H9 (cell line): Measurements from ENCODE around the gene FRMD1. TPM values are rescaled to one million over a fixed set of nuclear protein-coding genes. Genes with fewer than 3 reads are reported as not detected.

Experiments used
- DNase-seq: peaks from one replicate; pipeline ENCODE4 v3.0.0-alpha.2; 2017
- H2AFZ ChIP-seq: one replicate; pipeline ENCODE4 v1.6.1; 2013; ENCODE audit warnings: mild to moderate bottlenecking, low read length, control low read depth, moderate library complexity
- H2AK5ac ChIP-seq: 2 replicates; pipeline ENCODE4 v1.6.1; 2013; ENCODE audit warnings: low read length, control low read depth, mixed read lengths; ENCODE audit not compliant: insufficient read length
- H2BK120ac ChIP-seq: one replicate; pipeline ENCODE4 v1.6.1; 2013; ENCODE audit warnings: low read depth, mild to moderate bottlenecking, low read length, control low read depth, inconsistent platforms; ENCODE audit not compliant: poor library complexity, severe bottlenecking
- H2BK12ac ChIP-seq: 2 replicates; pipeline ENCODE4 v1.6.1; 2013; ENCODE audit warnings: low read length, control low read depth, mixed read lengths, low read depth; ENCODE audit not compliant: insufficient read length
- H2BK15ac ChIP-seq: 2 replicates; pipeline ENCODE4 v1.6.1; 2013; ENCODE audit warnings: low read depth, low read length, control low read depth
- H2BK20ac ChIP-seq: one replicate; pipeline ENCODE4 v1.6.1; 2013; ENCODE audit warnings: low read depth, mild to moderate bottlenecking, low read length, control low read depth, inconsistent platforms; ENCODE audit not compliant: poor library complexity, severe bottlenecking
- H2BK5ac ChIP-seq: 2 replicates; pipeline ENCODE4 v1.6.1; 2013; ENCODE audit warnings: low read length, control low read depth, mixed read lengths; ENCODE audit not compliant: insufficient read length
- H3K14ac ChIP-seq: 2 replicates; pipeline ENCODE4 v1.6.1; 2013; ENCODE audit warnings: low read length, control low read depth; ENCODE audit not compliant: insufficient read depth
- H3K18ac ChIP-seq: 2 replicates; pipeline ENCODE4 v1.6.1; 2013; ENCODE audit warnings: low read depth, mild to moderate bottlenecking, mixed read lengths, low read length, control low read depth; ENCODE audit not compliant: insufficient read length
- H3K23ac ChIP-seq: 2 replicates; pipeline ENCODE4 v1.6.1; 2013; ENCODE audit warnings: low read length, control low read depth, mixed read lengths, low read depth; ENCODE audit not compliant: insufficient read length
- H3K23me2 ChIP-seq: 2 replicates; pipeline ENCODE4 v1.6.1; 2013; ENCODE audit warnings: low read depth, mild to moderate bottlenecking, mixed read lengths, low read length, control low read depth; ENCODE audit not compliant: insufficient read length, poor library complexity, severe bottlenecking
- H3K27ac ChIP-seq: 2 replicates; pipeline ENCODE4 v1.5.1; 2013; ENCODE audit warnings: low read length, control low read depth, mixed read lengths, low read depth; ENCODE audit not compliant: insufficient read length
- H3K27me3 ChIP-seq: 2 replicates; pipeline ENCODE4 v1.6.1; 2013; ENCODE audit warnings: low read length, control low read depth, inconsistent platforms; ENCODE audit not compliant: insufficient read depth
- H3K4ac ChIP-seq: 2 replicates; pipeline ENCODE4 v1.6.1; 2013; ENCODE audit warnings: low read depth, mild to moderate bottlenecking, control low read depth, inconsistent platforms, low read length, moderate library complexity
- H3K4me1 ChIP-seq: 2 replicates; pipeline ENCODE4 v1.6.1; 2013; ENCODE audit warnings: low read length, control low read depth, inconsistent platforms; ENCODE audit not compliant: insufficient read depth
- H3K4me2 ChIP-seq: 2 replicates; pipeline ENCODE4 v1.6.1; 2013; ENCODE audit warnings: low read length, control low read depth, mixed read lengths; ENCODE audit not compliant: insufficient read length, insufficient read depth
- H3K56ac ChIP-seq: 2 replicates; pipeline ENCODE4 v1.6.1; 2013; ENCODE audit warnings: low read depth, mild to moderate bottlenecking, mixed read lengths, low read length, control low read depth; ENCODE audit not compliant: insufficient read length
- H3K79me1 ChIP-seq: 2 replicates; pipeline ENCODE4 v1.6.1; 2013; ENCODE audit warnings: low read depth, mild to moderate bottlenecking, moderate library complexity, low read length, control low read depth, inconsistent platforms; ENCODE audit not compliant: insufficient read depth, poor library complexity, severe bottlenecking
- H3K79me2 ChIP-seq: 2 replicates; pipeline ENCODE4 v1.6.1; 2013; ENCODE audit warnings: low read length, control low read depth, inconsistent platforms; ENCODE audit not compliant: insufficient read depth
- H3K9ac ChIP-seq: 2 replicates; pipeline ENCODE4 v1.6.1; 2013; ENCODE audit warnings: low read length, control low read depth, mixed read lengths; ENCODE audit not compliant: insufficient read length; ENCODE audit errors: extremely low read depth
- H3K9me3 ChIP-seq: one replicate; pipeline ENCODE4 v1.6.1; 2013; ENCODE audit warnings: low read depth, low read length, inconsistent platforms; ENCODE audit not compliant: control insufficient read depth
- H3T11ph ChIP-seq: one replicate; pipeline ENCODE4 v1.6.1; 2013; ENCODE audit warnings: mild to moderate bottlenecking, low read length, control low read depth, inconsistent platforms
- H4K20me1 ChIP-seq: one replicate; pipeline ENCODE4 v1.6.1; 2013; ENCODE audit not compliant: control insufficient read depth, insufficient read length, insufficient read depth
- H4K5ac ChIP-seq: 2 replicates; pipeline ENCODE4 v1.6.1; 2013; ENCODE audit warnings: low read depth, mild to moderate bottlenecking, mixed read lengths, low read length, control low read depth; ENCODE audit not compliant: insufficient read length
- H4K8ac ChIP-seq: replicated peaks from 2 replicates; pipeline ENCODE4 v1.6.1; 2013; ENCODE audit warnings: low read length, control low read depth, mixed read lengths, low read depth; ENCODE audit not compliant: insufficient read length
- H4K91ac ChIP-seq: 2 replicates; pipeline ENCODE4 v1.6.1; 2013; ENCODE audit warnings: low read depth, mild to moderate bottlenecking, moderate library complexity, mixed read lengths, low read length, control low read depth; ENCODE audit not compliant: insufficient read length
- H3K27ac Mint-ChIP-seq, 3 experiments: 2 replicates in 2 of 3; 3 replicates in 1 of 3; pipeline ENCODE4 v1.8.0; 2020 to 2021; ENCODE audit warnings: mixed read lengths in 3 of 3, mild to moderate bottlenecking in 1 of 3, moderate library complexity in 1 of 3
- H3K27me3 Mint-ChIP-seq: 2 replicates; pipeline ENCODE4 v1.8.0; 2021; ENCODE audit warnings: low read depth, mild to moderate bottlenecking, moderate library complexity, mixed read lengths
- H3K36me3 Mint-ChIP-seq, 3 experiments: 2 replicates in 2 of 3; 3 replicates in 1 of 3; pipeline ENCODE4 v1.8.0; 2020 to 2021; ENCODE audit warnings: low read depth in 3 of 3, mixed read lengths in 3 of 3; ENCODE audit not compliant: insufficient read depth in 1 of 3
- H3K4me1 Mint-ChIP-seq, 2 experiments: 2 replicates each; pipeline ENCODE4 v1.8.0; 2020; ENCODE audit warnings: mixed read lengths in 2 of 2
- H3K4me3 Mint-ChIP-seq, 2 experiments: 2 replicates in 1 of 2; 3 replicates in 1 of 2; pipeline ENCODE4 v1.8.0; 2020 to 2021; ENCODE audit warnings: mild to moderate bottlenecking in 2 of 2, mixed read lengths in 2 of 2, moderate library complexity in 1 of 2
- H3K9me3 Mint-ChIP-seq, 2 experiments: 2 replicates in 1 of 2; 3 replicates in 1 of 2; pipeline ENCODE4 v1.8.0; 2020; ENCODE audit warnings: mild to moderate bottlenecking in 2 of 2, mixed read lengths in 2 of 2, moderate library complexity in 1 of 2
- CTCF ChIP-seq: fragments of 200-600 bp; sonication (generic); conservative IDR thresholded peaks from 3 replicates; pipeline ENCODE4 v1.8.0; 2021; ENCODE audit warnings: antibody characterized with exemption, mild to moderate bottlenecking
- WGBS: extraction: QIAGEN DNeasy Blood & Tissue Kit; methylation state at CpG from one replicate; pipeline ENCODE4 v1.1.7; 2013; ENCODE audit warnings: missing lambda C conversion rate, low lambda C conversion rate, mixed read lengths; ENCODE audit not compliant: insufficient read length; ENCODE audit errors: extremely low coverage; 5-methylcytosine and 5-hydroxymethylcytosine counted together
- total RNA-seq: library from RNA; stranded (reverse); gene quantifications from 2 replicates; pipeline ENCODE4 v1.2.1, GENCODE V29; 2021

Gene FRMD1
- total RNA-seq, 1 experiment from 2014 or later: not detected

GRCh38 chr6:168014428-168014827, 64.6 kb downstream of the FRMD1 start:
- Histone ChIP-seq H3K9ac (no peak overlapping the region), H3K56ac (no peak overlapping the region), H3K27ac (no peak overlapping the region), H4K8ac (no peak overlapping the region), H3K27me3 (no peaks in the 10 kb centered on the region), H3K4me2 (no peak overlapping the region), H3T11ph (no peak overlapping the region), H4K5ac (no peak overlapping the region), H2BK15ac (no peak overlapping the region), H4K20me1 (no peaks in the 10 kb centered on the region), H2BK12ac (no peak overlapping the region), H3K18ac (no peak overlapping the region), H4K91ac (no peak overlapping the region), H2BK20ac (no peak overlapping the region), H3K9me3 (no peaks in the 10 kb centered on the region), H3K79me2 (no peaks in the 10 kb centered on the region), H3K14ac (no peak overlapping the region), H3K23me2 (no peaks in the 10 kb centered on the region), H3K79me1 (no peaks in the 10 kb centered on the region), H3K23ac (no peak overlapping the region), H2BK120ac (no peak overlapping the region), H2AK5ac (no peak overlapping the region), H2BK5ac (no peak overlapping the region), H3K4me1 (no peaks in the 10 kb centered on the region), H2AFZ (no peak overlapping the region), H3K4ac (no peak overlapping the region)
- no CpG with 5 or more reads among the region's 6 CpGs for WGBS
- Mint-ChIP-seq H3K36me3 (peaks cover 0 to 20% (median 3%) of the 10 kb centered on the region in 3 experiments; a peak in 5 of 7 replicates), H3K4me3 (no peak overlapping the region), H3K9me3 (peaks cover 18 to 19% of the 10 kb centered on the region in 2 experiments), H3K27me3 (peaks cover 2% of the 10 kb centered on the region; the same call in 1 of the 2 replicates), H3K27ac (no peak overlapping the region), H3K4me1 (peaks cover 13 to 14% of the 10 kb centered on the region in 2 experiments)
- DNase-seq: no peak
- no peak for TF ChIP-seq CTCF
